Measurements from ENCODE around the gene CCDC167. TPM values are rescaled to one million over a fixed set of nuclear protein-coding genes. Genes with fewer than 3 reads are reported as not detected.
A peak's percentile ranks its signal among the peaks of the same experiment; 100 is the strongest.

CCDC167 gene
- total and polyA plus RNA-seq, 10 donors = 11.6 to 64.8 (median 26.3) TPM

- H3K27ac ChIP-seq = no peak overlapping the region
- intact Hi-C loops (cut with DNase I; ENCODE audit: low total_unique reads) = loop anchor here (5.0 kb wide), 2 partner anchors 81 to 206 kb away; no protein-coding TSS in a partner anchor
- no peak for TF ChIP-seq POLR2A (IDR thresholded peaks at IDR 0.05)
- TF ChIP-seq POLR2AphosphoS5 (IDR thresholded peaks at IDR 0.05) = no peak
- TF ChIP-seq CTCF (IDR thresholded peaks at IDR 0.05 in 8 of 11, conservative IDR thresholded peaks at IDR 0.05 in 3 of 11) = no peak
- H3K9me3 ChIP-seq = no peaks in the 10 kb centered on the region
- peaks cover 0 to 65% (median 29%) of the 10 kb centered on the region in 6 donors for H3K36me3 ChIP-seq
- H3K4me1 ChIP-seq = peaks cover 0 to 50% (median 27%) of the 10 kb centered on the region in 6 donors
- no peak for DNase-seq
- H3K4me3 ChIP-seq = no peak overlapping the region
- no peaks in the 10 kb centered on the region for H3K27me3 ChIP-seq (replicated peaks in 1 of 7)
- 88 to 95% (median 91%) methylated on average over 8 of the region's 8 CpGs for WGBS, 5 donors
Observed at GRCh38 chr6:37486121-37486839, 13.4 kb downstream of the CCDC167 start.

- DNase-seq = no peak
- H3K27me3 ChIP-seq (replicated peaks in 1 of 7) = no peaks in the 10 kb centered on the region
- H3K36me3 ChIP-seq = peaks cover 0 to 75% (median 36%) of the 10 kb centered on the region in 6 donors
- H3K27ac ChIP-seq = no peak overlapping the region
- TF ChIP-seq CTCF (IDR thresholded peaks at IDR 0.05 in 8 of 11, conservative IDR thresholded peaks at IDR 0.05 in 3 of 11) = no peak
- no peak for TF ChIP-seq POLR2AphosphoS5 (IDR thresholded peaks at IDR 0.05)
- TF ChIP-seq POLR2A (IDR thresholded peaks at IDR 0.05) = no peak
- H3K4me3 ChIP-seq = no peak overlapping the region
- intact Hi-C loops (cut with DNase I; ENCODE audit: low total_unique reads) = loop anchor here (5.0 kb wide), 2 partner anchors 82 to 207 kb away; no protein-coding TSS in a partner anchor
- 86 to 94% (median 91%) methylated on average over 9 to 10 of the region's 10 CpGs for WGBS, 5 donors
- no peaks in the 10 kb centered on the region for H3K9me3 ChIP-seq
- peaks cover 0 to 40% (median 18%) of the 10 kb centered on the region in 6 donors for H3K4me1 ChIP-seq
Observed at GRCh38 chr6:37485291-37485702, 14.4 kb downstream of the CCDC167 start.

GRCh38 chr6:37484786-37485170 lies 14.9 kb downstream of the CCDC167 start:
- peaks cover 0 to 80% (median 41%) of the 10 kb centered on the region in 6 donors for H3K36me3 ChIP-seq
- intact Hi-C loops (cut with DNase I; ENCODE audit: low total_unique reads) = loop anchor here (5.0 kb wide), 2 partner anchors 83 to 208 kb away; no protein-coding TSS in a partner anchor
- H3K4me1 ChIP-seq = peaks cover 0 to 35% (median 13%) of the 10 kb centered on the region in 6 donors
- no peaks in the 10 kb centered on the region for H3K27me3 ChIP-seq (replicated peaks in 1 of 7)
- H3K4me3 ChIP-seq = no peak overlapping the region
- WGBS, 5 donors = 90 to 99% (median 92%) methylated on average over 2 to 7 of the region's 7 CpGs
- no peaks in the 10 kb centered on the region for H3K9me3 ChIP-seq
- no peak for TF ChIP-seq CTCF (IDR thresholded peaks at IDR 0.05 in 8 of 11, conservative IDR thresholded peaks at IDR 0.05 in 3 of 11)
- no peak for TF ChIP-seq POLR2A (IDR thresholded peaks at IDR 0.05)
- no peak for TF ChIP-seq POLR2AphosphoS5 (IDR thresholded peaks at IDR 0.05)
- DNase-seq = no peak
- H3K27ac ChIP-seq = peak overlapping the region in 2 of 8 donors; percentile 23 to 27
